ENCODE measurements around the gene ST8SIA4. TPM values are rescaled to one million over a fixed set of nuclear protein-coding genes. Genes with fewer than 3 reads are reported as not detected.

ST8SIA4 gene
- total and polyA plus RNA-seq, 2 donors (not counting 3 experiments of a cell fraction or from before 2014, with no cell fraction given), result 4.5 to 25.0 TPM

GRCh38 chr5:100757618-100758017 is 145.5 kb downstream of the ST8SIA4 start:
- Histone ChIP-seq H3K9me3 (replicated peaks; ENCODE audit: control insufficient read depth, insufficient read depth, low read length) (no peaks in the 10 kb centered on the region), H3K27ac (ENCODE audit: insufficient read depth, low read depth, low read length) (no peak overlapping the region), H3K9ac (replicated peaks; ENCODE audit: extremely low read depth, insufficient read depth, low read length) (no peak overlapping the region), H3K27me3 (ENCODE audit: control insufficient read depth in 2 of 2, insufficient read depth in 2 of 2, low read length in 2 of 2) (no peaks in the 10 kb centered on the region), H3K4me3 (replicated peaks in 1 of 3; ENCODE audit: insufficient read depth in 1 of 3, low read depth in 1 of 3, low read length in 3 of 3) (no peak overlapping the region), H4K20me1 (replicated peaks; ENCODE audit: control insufficient read depth, extremely low read depth, insufficient read depth, low read length) (no peaks in the 10 kb centered on the region), H3K79me2 (ENCODE audit: control insufficient read depth, insufficient read depth, low read length) (no peaks in the 10 kb centered on the region), H3K9me1 (replicated peaks; ENCODE audit: control insufficient read depth, extremely low read depth, insufficient read depth, low read length) (no peaks in the 10 kb centered on the region), H3K4me2 (ENCODE audit: insufficient read depth, low read length) (no peak overlapping the region), H3K36me3 (ENCODE audit: control insufficient read depth in 2 of 2, extremely low read depth in 1 of 2, insufficient read depth in 2 of 2, low read length in 2 of 2) (no peaks in the 10 kb centered on the region), H2AFZ (ENCODE audit: low read depth, low read length) (no peak overlapping the region), H3K4me1 (ENCODE audit: control insufficient read depth, extremely low read depth, insufficient read depth, low read length) (no peaks in the 10 kb centered on the region)
- intact Hi-C loops (cut with micrococcal nuclease), result no loop called here
- no TSS peak for BruUV-seq (replicated peaks)
- dilution Hi-C loops (cut with MboI; ENCODE audit: extremely low pct_ligation_motif_present, low sequenced_read_pairs), result no loop called here
- DNase-seq (ENCODE audit: low read depth, low spot score) (no peak), FAIRE-seq (no peak)
- TF ChIP-seq MAX (IDR thresholded peaks at IDR 0.05; ENCODE audit: insufficient read depth, insufficient read length), result no peak
- TF ChIP-seq EZH2 (IDR thresholded peaks at IDR 0.05; ENCODE audit: borderline replicate concordance, low read depth, low read length, severe bottlenecking), result no peak
- CTCF ChIA-PET, result no interaction called here
- POLR2A ChIA-PET, result no interaction called here

MicroRNAs encoded within 50 kb of the gene (microRNA counts, 767-probe panel; counts per million panel counts)
- microRNA hsa-miR-548p, result 723 counts per million, percentile 96 among the panel's probes with 10 or more counts

Small RNAs within 50 kb of the gene (microRNA-seq; reads per million reads assigned to microRNA genes)
- not detected for gene MIR548P (ENCODE audit: borderline number of aligned reads, borderline replicate concordance)

Small RNAs within 50 kb of the gene (small RNA-seq; reads per million reads assigned to genes)
- not detected for gene MIR548P (ENCODE audit: insufficient read depth, insufficient read length, low read depth, low replicate concordance)

Data from endothelial cell of umbilical vein (primary cell).